ENCODE data around the gene LENG9.
A peak's percentile ranks its signal among the peaks of the same experiment; 100 is the strongest.
"Not testable (repeated sequence)": the region's sequence is repeated elsewhere in the genome, so short reads cannot be mapped to it uniquely, and the experiment has no call there.

The LENG9 gene

GRCh38 chr19:54477650-54478049, 14.1 kb upstream of the LENG9 start:
- no peak for DNase-seq

GRCh38 chr19:54475706-54476105, 12.1 kb upstream of the LENG9 start:
- DNase-seq = no peak

GRCh38 chr19:54473892-54474372, 10.4 kb upstream of the LENG9 start:
- no peak for DNase-seq

- DNase-seq = no peak
Observed at GRCh38 chr19:54473071-54473891, 9.7 kb upstream of the LENG9 start, which contains the start of gene CDC42EP5. Gene CDC42EP5, minus strand, starts transcription at chr19:54473296. Its CDS starts 7,749 bp downstream, at chr19:54465547.

GRCh38 chr19:54470991-54471782, 7.6 kb upstream of the LENG9 start:
- DNase-seq = no peak

GRCh38 chr19:54470276-54470887, 6.8 kb upstream of the LENG9 start:
- no peak for DNase-seq

GRCh38 chr19:54469496-54469934, 5.9 kb upstream of the LENG9 start:
- DNase-seq = no peak

- DNase-seq = not testable (repeated sequence)
Observed at GRCh38 chr19:54466110-54466480, 2.5 kb upstream of the LENG9 start.

- no peak for DNase-seq
Observed at GRCh38 chr19:54465426-54466109, 2.0 kb upstream of the LENG9 start.

- DNase-seq = peak; percentile 88 to 90
Observed at GRCh38 chr19:54464630-54465425, 1.2 kb upstream of the LENG9 start.

GRCh38 chr19:54464044-54464629, 559 bp upstream of the LENG9 start:
- peak; percentile 94 for DNase-seq

- DNase-seq = peak; percentile 78 to 82
Observed at GRCh38 chr19:54462655-54463530, 685 bp downstream of the LENG9 start.

- no peak for DNase-seq
Observed at GRCh38 chr19:54462047-54462654, 1.4 kb downstream of the LENG9 start.

- DNase-seq = no peak
Observed at GRCh38 chr19:54461613-54462012, 2.0 kb downstream of the LENG9 start.

- no peak for DNase-seq
Observed at GRCh38 chr19:54461210-54461609, 2.4 kb downstream of the LENG9 start.

- no peak for DNase-seq
Observed at GRCh38 chr19:54460230-54461005, 3.2 kb downstream of the LENG9 start.

- DNase-seq = no peak
Observed at GRCh38 chr19:54459282-54460229, 4.0 kb downstream of the LENG9 start.

Measured in activated T-cell treated with anti-CD3 and anti-CD28 coated beads, Interleukin-2, amount 50 U/mL, for 48 hours (primary cell).